Measurements from ENCODE around the gene FBXL17. TPM values are rescaled to one million over a fixed set of nuclear protein-coding genes. Genes with fewer than 3 reads are reported as not detected.

Gene FBXL17
- total and polyA plus RNA-seq, 2 donors (not counting 1 experiment from before 2014, with no cell fraction given): 7.3 to 40.3 TPM

DNA sequence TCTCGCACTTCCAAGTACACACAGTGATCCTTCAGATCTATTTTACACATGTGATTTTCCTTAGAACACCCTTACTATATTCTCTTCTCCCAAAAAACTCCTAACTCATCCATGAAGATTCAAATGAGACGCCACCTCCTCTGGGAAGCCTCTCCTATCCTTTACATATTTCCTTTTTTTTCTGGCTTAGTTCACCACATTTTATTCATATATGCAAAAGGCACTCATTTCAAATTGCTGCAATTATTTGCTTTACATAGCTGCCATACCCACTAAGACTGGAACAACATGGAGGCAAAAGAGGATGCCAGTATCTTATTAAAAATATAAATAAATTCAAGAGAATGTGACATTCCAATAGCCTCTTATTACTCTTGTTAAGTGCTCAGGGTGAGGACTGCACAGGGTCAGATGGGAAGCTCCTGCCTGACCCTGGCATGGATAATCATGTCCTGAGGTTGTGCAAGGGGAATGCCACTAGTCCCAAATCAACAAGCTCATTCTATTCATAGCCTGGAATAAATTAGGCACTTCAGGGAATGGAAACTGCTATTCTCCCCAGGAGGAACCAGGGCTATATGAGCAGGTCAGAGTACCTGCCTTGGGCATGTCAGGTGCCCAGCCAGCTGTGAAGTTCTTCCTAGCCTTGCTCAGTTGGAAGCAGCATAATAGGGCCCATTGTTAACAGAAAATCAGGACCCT lies 262.9 kb downstream of the FBXL17 start:
- H3K4me1 ChIP-seq (ENCODE audit: control insufficient read depth in 2 of 2, insufficient read depth in 2 of 2, low read length in 2 of 2): no peaks in the 10 kb centered on the region
- no peak overlapping the region for H3K4me2 ChIP-seq (replicated peaks; ENCODE audit: low read depth, low read length, poor library complexity, severe bottlenecking)
- H3K9ac ChIP-seq (ENCODE audit: low read length): no peak overlapping the region
- H3K36me3 ChIP-seq (replicated peaks in 1 of 2; ENCODE audit: control extremely low read depth in 1 of 2, control insufficient read depth in 1 of 2, extremely low read depth in 1 of 2, insufficient read depth in 2 of 2, low read length in 1 of 2): no peaks in the 10 kb centered on the region
- H3K4me3 Mint-ChIP-seq: no peak overlapping the region
- no peaks in the 10 kb centered on the region for H3K27me3 ChIP-seq (replicated peaks in 1 of 4; ENCODE audit: control extremely low read depth in 1 of 4, control insufficient read depth in 3 of 4, insufficient read depth in 4 of 4, low read length in 3 of 4)
- ChIA-PET POLR2A (no interaction called here), CTCF (no interaction called here)
- H3K4me3 ChIP-seq (ENCODE audit: control extremely low read depth in 1 of 5, extremely low read depth in 1 of 5, insufficient read depth in 1 of 5, low read depth in 2 of 5, low read length in 4 of 5): no peak overlapping the region
- DNase-seq (no peak), ATAC-seq (ENCODE audit: low read depth) (no peak)
- H3K9me3 Mint-ChIP-seq (ENCODE audit: insufficient read depth): no peaks in the 10 kb centered on the region
- no peaks in the 10 kb centered on the region for H4K20me1 ChIP-seq (ENCODE audit: control insufficient read depth, insufficient read depth, low read length, poor library complexity, severe bottlenecking)
- no peak overlapping the region for H2AFZ ChIP-seq (ENCODE audit: insufficient read depth, low read depth, low read length, poor library complexity, severe bottlenecking)
- TF ChIP-seq EZH2 (IDR thresholded peaks at IDR 0.05; ENCODE audit: borderline replicate concordance, insufficient read depth, low read depth, low read length, poor library complexity, severe bottlenecking): no peak
- TF ChIP-seq, protein P1, sequence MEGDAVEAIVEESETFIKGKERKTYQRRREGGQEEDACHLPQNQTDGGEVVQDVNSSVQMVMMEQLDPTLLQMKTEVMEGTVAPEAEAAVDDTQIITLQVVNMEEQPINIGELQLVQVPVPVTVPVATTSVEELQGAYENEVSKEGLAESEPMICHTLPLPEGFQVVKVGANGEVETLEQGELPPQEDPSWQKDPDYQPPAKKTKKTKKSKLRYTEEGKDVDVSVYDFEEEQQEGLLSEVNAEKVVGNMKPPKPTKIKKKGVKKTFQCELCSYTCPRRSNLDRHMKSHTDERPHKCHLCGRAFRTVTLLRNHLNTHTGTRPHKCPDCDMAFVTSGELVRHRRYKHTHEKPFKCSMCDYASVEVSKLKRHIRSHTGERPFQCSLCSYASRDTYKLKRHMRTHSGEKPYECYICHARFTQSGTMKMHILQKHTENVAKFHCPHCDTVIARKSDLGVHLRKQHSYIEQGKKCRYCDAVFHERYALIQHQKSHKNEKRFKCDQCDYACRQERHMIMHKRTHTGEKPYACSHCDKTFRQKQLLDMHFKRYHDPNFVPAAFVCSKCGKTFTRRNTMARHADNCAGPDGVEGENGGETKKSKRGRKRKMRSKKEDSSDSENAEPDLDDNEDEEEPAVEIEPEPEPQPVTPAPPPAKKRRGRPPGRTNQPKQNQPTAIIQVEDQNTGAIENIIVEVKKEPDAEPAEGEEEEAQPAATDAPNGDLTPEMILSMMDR (IDR thresholded peaks at IDR 0.05): no peak
- WGBS (ENCODE audit: insufficient coverage): 100% methylated on average over 2 of the region's 2 CpGs
- intact Hi-C loops (cut with micrococcal nuclease): no loop called here
- H3K27ac Mint-ChIP-seq: no peak overlapping the region
- no peaks in the 10 kb centered on the region for H3K9me3 ChIP-seq (ENCODE audit: control extremely low read depth in 1 of 3, control insufficient read depth in 2 of 3, insufficient read depth in 1 of 3, low read length in 2 of 3)
- no peaks in the 10 kb centered on the region for H3K4me1 Mint-ChIP-seq
- no peaks in the 10 kb centered on the region for H3K79me2 ChIP-seq (ENCODE audit: control insufficient read depth, insufficient read depth, low read length)
- no peak overlapping the region for H3K27ac ChIP-seq (ENCODE audit: low read length in 2 of 2)
- no peaks in the 10 kb centered on the region for H3K27me3 Mint-ChIP-seq

GRCh38 chr5:108115673-108116072 lies 266.2 kb downstream of the FBXL17 start:
- ChIA-PET POLR2A (no interaction called here), CTCF (no interaction called here)
- Mint-ChIP-seq H3K9me3 (ENCODE audit: insufficient read depth) (no peaks in the 10 kb centered on the region), H3K4me3 (no peak overlapping the region), H3K27ac (no peak overlapping the region), H3K27me3 (no peaks in the 10 kb centered on the region), H3K4me1 (peaks cover 2% of the 10 kb centered on the region)
- no peak overlapping the region for H3K4me2 ChIP-seq (replicated peaks; ENCODE audit: low read depth, low read length, poor library complexity, severe bottlenecking)
- no peaks in the 10 kb centered on the region for H3K4me1 ChIP-seq (ENCODE audit: control insufficient read depth in 2 of 2, insufficient read depth in 2 of 2, low read length in 2 of 2)
- H3K79me2 ChIP-seq (ENCODE audit: control insufficient read depth, insufficient read depth, low read length): no peaks in the 10 kb centered on the region
- H4K20me1 ChIP-seq (ENCODE audit: control insufficient read depth, insufficient read depth, low read length, poor library complexity, severe bottlenecking): no peaks in the 10 kb centered on the region
- no peaks in the 10 kb centered on the region for H3K9me3 ChIP-seq (ENCODE audit: control extremely low read depth in 1 of 3, control insufficient read depth in 2 of 3, insufficient read depth in 1 of 3, low read length in 2 of 3)
- no peak overlapping the region for H3K4me3 ChIP-seq (ENCODE audit: control extremely low read depth in 1 of 5, extremely low read depth in 1 of 5, insufficient read depth in 1 of 5, low read depth in 2 of 5, low read length in 4 of 5)
- H2AFZ ChIP-seq (ENCODE audit: insufficient read depth, low read depth, low read length, poor library complexity, severe bottlenecking): no peak overlapping the region
- H3K27me3 ChIP-seq (replicated peaks in 1 of 4; ENCODE audit: control extremely low read depth in 1 of 4, control insufficient read depth in 3 of 4, insufficient read depth in 4 of 4, low read length in 3 of 4): no peaks in the 10 kb centered on the region
- no peaks in the 10 kb centered on the region for H3K36me3 ChIP-seq (replicated peaks in 1 of 2; ENCODE audit: control extremely low read depth in 1 of 2, control insufficient read depth in 1 of 2, extremely low read depth in 1 of 2, insufficient read depth in 2 of 2, low read length in 1 of 2)
- TF ChIP-seq EZH2 (IDR thresholded peaks at IDR 0.05; ENCODE audit: borderline replicate concordance, insufficient read depth, low read depth, low read length, poor library complexity, severe bottlenecking): no peak
- intact Hi-C loops (cut with micrococcal nuclease): no loop called here
- no peak overlapping the region for H3K9ac ChIP-seq (ENCODE audit: low read length)
- DNase-seq (no peak), ATAC-seq (ENCODE audit: low read depth) (no peak)
- no peak overlapping the region for H3K27ac ChIP-seq (ENCODE audit: low read length in 2 of 2)
